Vagina (tissue), 2 donors: ENCODE data around the gene STPG2.

Source experiments
- CTCF ChIP-seq, 3 experiments: fragments of 450-650 bp in 2 of 3; fragments of 200-600 bp in 1 of 3; sonication (generic) in 1 of 3; IDR thresholded peaks; one replicate each; pipeline ENCODE4 v1.5.1; 2017 to 2019; ENCODE audit warnings: antibody characterized with exemption in 3 of 3, mild to moderate bottlenecking in 2 of 3, moderate library complexity in 2 of 3
- POLR2A ChIP-seq, 2 donors: fragments of 450-650 bp; IDR thresholded peaks; one replicate each; pipeline ENCODE4 v1.6.1; 2017; ENCODE audit warnings: antibody characterized with exemption in 2 of 2, mild to moderate bottlenecking in 2 of 2, moderate library complexity in 2 of 2
- POLR2AphosphoS5 ChIP-seq, 2 donors: sonication (generic); formaldehyde crosslinking; IDR thresholded peaks; one replicate each; pipeline ENCODE4 v1.9.0; 2017; ENCODE audit warnings: antibody characterized with exemption in 2 of 2, mild to moderate bottlenecking in 2 of 2, low read depth in 1 of 2; ENCODE audit not compliant: insufficient read depth in 1 of 2

- no peak for TF ChIP-seq CTCF (IDR thresholded peaks at IDR 0.05)
- TF ChIP-seq POLR2A (IDR thresholded peaks at IDR 0.05), result no peak
- no peak for TF ChIP-seq POLR2AphosphoS5 (IDR thresholded peaks at IDR 0.05; ENCODE audit: insufficient read depth in 1 of 2, low read depth in 1 of 2)
Measured at GRCh38 chr4:98117363-98117762, 25.9 kb downstream of the STPG2 start.
